ENCODE measurements around the gene C19orf25.

DNA sequence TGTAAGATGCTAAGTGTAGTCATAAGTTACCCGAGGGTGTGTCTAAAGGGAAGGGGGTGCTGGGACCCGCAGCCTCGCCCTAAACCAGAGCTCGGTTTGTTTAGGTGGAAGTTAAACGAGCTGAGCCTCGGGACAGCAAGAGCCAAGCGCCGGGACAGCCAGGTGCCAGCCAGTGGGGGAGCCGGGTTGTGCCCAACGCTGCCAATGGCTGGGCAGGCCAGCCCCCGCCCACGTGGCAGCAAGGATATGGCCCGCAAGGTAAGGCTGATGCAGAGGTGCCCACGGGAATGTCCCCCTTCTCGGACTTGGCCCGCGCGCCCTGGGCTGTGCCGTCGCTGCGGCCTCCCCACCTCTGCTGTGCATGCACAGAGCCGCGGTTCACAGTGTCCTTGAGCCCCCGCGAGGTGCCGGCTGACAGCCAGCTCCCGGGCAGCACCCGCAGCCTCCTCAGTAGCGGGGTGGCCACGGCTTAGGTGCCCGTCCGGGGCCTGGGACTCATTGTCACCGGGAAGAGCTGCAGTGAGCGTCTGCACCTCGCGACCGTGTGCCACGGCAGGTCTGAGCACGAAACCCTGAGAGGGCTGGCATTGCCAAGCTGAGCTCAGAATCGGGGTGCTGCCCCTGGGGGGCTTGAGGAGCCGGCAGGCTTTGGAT, 50.1 kb downstream of the C19orf25 start:
- TF ChIP-seq POLR2AphosphoS5 (IDR thresholded peaks at IDR 0.05; ENCODE audit: low read depth, low read length): no peak; the same call in 1 of the 2 replicates
- no peak for TF ChIP-seq POLR2A (IDR thresholded peaks at IDR 0.05; ENCODE audit: low read depth, low read length)

Measured in GM12892 (cell line).